Gastroesophageal sphincter (tissue), 3 donors: Measurements from ENCODE around the gene HOXA7.

Source experiments
- CTCF ChIP-seq, 4 experiments: fragments of 200-600 bp in 2 of 4; fragments of 450-650 bp in 2 of 4; sonication (generic) in 1 of 4; IDR thresholded peaks; one replicate each; pipeline ENCODE4 v1.5.1; 2017 to 2019; ENCODE audit warnings: antibody characterized with exemption in 4 of 4, mild to moderate bottlenecking in 2 of 4, moderate library complexity in 2 of 4
- EP300 ChIP-seq: sonication (generic); formaldehyde crosslinking; IDR thresholded peaks from one replicate; pipeline ENCODE4 v1.6.1; 2017; ENCODE audit warnings: antibody characterized with exemption, mild to moderate bottlenecking

- no peak for TF ChIP-seq CTCF (IDR thresholded peaks at IDR 0.05)
- TF ChIP-seq EP300, result no peak
These were observed 27.4 kb downstream of the HOXA7 start for GRCh38 chr7:27128776-27129728.
